ENCODE data around the gene IDE. TPM values are rescaled to one million over a fixed set of nuclear protein-coding genes. Genes with fewer than 3 reads are reported as not detected.
"Not testable (repeated sequence)": the region's sequence is repeated elsewhere in the genome, so short reads cannot be mapped to it uniquely, and the experiment has no call there.

The IDE gene
- total and polyA plus RNA-seq, 7 donors, result 9.2 to 69.3 (median 48.8) TPM

DNA sequence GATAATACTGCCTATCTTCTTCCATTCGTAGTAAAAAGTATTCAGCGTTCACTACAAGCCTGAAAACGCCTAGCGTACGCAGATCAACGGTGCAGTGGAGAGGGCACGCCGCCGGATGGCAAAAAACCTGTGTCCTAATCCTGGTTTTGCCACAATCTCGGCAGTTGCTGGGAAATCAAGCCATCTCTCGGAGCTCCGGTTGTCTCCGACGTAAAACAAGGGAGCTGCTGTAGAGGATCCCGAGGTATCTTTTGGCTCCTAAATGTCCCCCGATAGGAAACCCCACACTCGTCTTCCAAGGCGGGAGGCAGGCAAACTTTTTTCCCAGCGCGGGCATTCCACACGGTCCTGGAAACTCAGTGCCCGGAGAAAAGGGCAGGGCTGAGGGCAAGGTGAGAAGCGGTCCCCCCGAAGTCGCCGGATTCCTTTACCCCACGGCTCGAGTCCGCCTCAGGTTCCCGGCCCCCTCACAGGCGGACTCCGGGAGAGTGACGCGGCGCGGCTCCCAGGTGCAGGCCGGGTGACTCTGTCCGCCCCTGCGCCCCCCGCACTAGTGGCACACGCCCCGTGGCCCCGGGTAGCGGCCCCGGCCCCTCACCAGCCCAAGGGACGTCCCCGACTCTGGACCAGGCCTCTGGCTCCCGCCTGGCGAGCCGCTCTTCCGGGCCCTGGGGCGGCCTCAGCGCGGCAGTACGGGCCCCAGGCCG, 649 bp downstream of the IDE start:
- peak; percentile 39 to 59 for DNase-seq
- no peaks in the 10 kb centered on the region for H3K9me3 ChIP-seq
- peak overlapping the region; percentile 93 for H3K4me3 ChIP-seq
- intact Hi-C loops (cut with DNase I), result loop anchor here in 1 of 2 donors (5.0 kb wide), 1 partner anchor 56 kb away; no protein-coding TSS in a partner anchor
- peaks cover 0 to 10% of the 10 kb centered on the region in 2 donors for H3K36me3 ChIP-seq (ENCODE audit: insufficient read depth in 1 of 2, low read depth in 1 of 2)
- peaks cover 39% of the 10 kb centered on the region for H3K4me1 ChIP-seq
- H3K27ac ChIP-seq, result peak overlapping the region; percentile 96
- WGBS, 3 donors, result 0 to 1% (median 0%) methylated on average over 50 to 56 of the region's 56 CpGs
- no peaks in the 10 kb centered on the region for H3K27me3 ChIP-seq (ENCODE audit: insufficient read depth in 3 of 3, low read length in 2 of 3)
- TF ChIP-seq, protein P1, sequence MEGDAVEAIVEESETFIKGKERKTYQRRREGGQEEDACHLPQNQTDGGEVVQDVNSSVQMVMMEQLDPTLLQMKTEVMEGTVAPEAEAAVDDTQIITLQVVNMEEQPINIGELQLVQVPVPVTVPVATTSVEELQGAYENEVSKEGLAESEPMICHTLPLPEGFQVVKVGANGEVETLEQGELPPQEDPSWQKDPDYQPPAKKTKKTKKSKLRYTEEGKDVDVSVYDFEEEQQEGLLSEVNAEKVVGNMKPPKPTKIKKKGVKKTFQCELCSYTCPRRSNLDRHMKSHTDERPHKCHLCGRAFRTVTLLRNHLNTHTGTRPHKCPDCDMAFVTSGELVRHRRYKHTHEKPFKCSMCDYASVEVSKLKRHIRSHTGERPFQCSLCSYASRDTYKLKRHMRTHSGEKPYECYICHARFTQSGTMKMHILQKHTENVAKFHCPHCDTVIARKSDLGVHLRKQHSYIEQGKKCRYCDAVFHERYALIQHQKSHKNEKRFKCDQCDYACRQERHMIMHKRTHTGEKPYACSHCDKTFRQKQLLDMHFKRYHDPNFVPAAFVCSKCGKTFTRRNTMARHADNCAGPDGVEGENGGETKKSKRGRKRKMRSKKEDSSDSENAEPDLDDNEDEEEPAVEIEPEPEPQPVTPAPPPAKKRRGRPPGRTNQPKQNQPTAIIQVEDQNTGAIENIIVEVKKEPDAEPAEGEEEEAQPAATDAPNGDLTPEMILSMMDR (IDR thresholded peaks at IDR 0.05), result peak; percentile 11
- peak; percentile 26 to 57 (median 54) for ATAC-seq

- DNase-seq, result no peak
- no peaks in the 10 kb centered on the region for H3K9me3 ChIP-seq
- peak overlapping the region; percentile 93 for H3K4me3 ChIP-seq
- peak overlapping the region; percentile 96 for H3K27ac ChIP-seq
- TF ChIP-seq, protein P1 (IDR thresholded peaks at IDR 0.05), result no peak
- H3K27me3 ChIP-seq (ENCODE audit: insufficient read depth in 3 of 3, low read length in 2 of 3), result no peaks in the 10 kb centered on the region
- peaks cover 42% of the 10 kb centered on the region for H3K4me1 ChIP-seq
- intact Hi-C loops (cut with DNase I), result loop anchor here in 1 of 2 donors (5.0 kb wide), 1 partner anchor 55 kb away; no protein-coding TSS in a partner anchor
- peaks cover 0 to 10% of the 10 kb centered on the region in 2 donors for H3K36me3 ChIP-seq (ENCODE audit: insufficient read depth in 1 of 2, low read depth in 1 of 2)
- ATAC-seq, result no peak
- 57 to 68% (median 59%) methylated on average over 8 of the region's 8 CpGs for WGBS, 3 donors
Measured at GRCh38 chr10:92572362-92573090, 1.4 kb downstream of the IDE start.

GRCh38 chr10:92571649-92572048, 2.2 kb downstream of the IDE start:
- 55 to 74% (median 58%) methylated on average over 2 of the region's 2 CpGs for WGBS, 3 donors
- H3K4me3 ChIP-seq, result peak overlapping the region; percentile 93

GRCh38 chr10:92569663-92570062, 4.2 kb downstream of the IDE start:
- Histone ChIP-seq H3K36me3 (ENCODE audit: insufficient read depth in 1 of 2, low read depth in 1 of 2) (peaks cover 0 to 10% of the 10 kb centered on the region in 2 donors), H3K4me1 (peaks cover 37% of the 10 kb centered on the region)
- DNase-seq; H3K9me3 ChIP-seq; H3K27ac ChIP-seq; ATAC-seq; H3K27me3 ChIP-seq (ENCODE audit: insufficient read depth in 3 of 3, low read length in 2 of 3); H3K4me3 ChIP-seq: not testable (repeated sequence)
- 91 to 97% (median 91%) methylated on average over 5 of the region's 5 CpGs for WGBS, 3 donors
- intact Hi-C loops (cut with DNase I), result loop anchor here in 1 of 2 donors (5.0 kb wide), 1 partner anchor 52 kb away; no protein-coding TSS in a partner anchor

More at GRCh38 chr10:92571649-92572048, 2.2 kb downstream of the IDE start:
- no peaks in the 10 kb centered on the region for H3K9me3 ChIP-seq
- H3K27ac ChIP-seq, result no peak overlapping the region
- H3K4me1 ChIP-seq, result peaks cover 42% of the 10 kb centered on the region
- no peak for ATAC-seq
- TF ChIP-seq, protein P1 (IDR thresholded peaks at IDR 0.05), result no peak
- peaks cover 0 to 10% of the 10 kb centered on the region in 2 donors for H3K36me3 ChIP-seq (ENCODE audit: insufficient read depth in 1 of 2, low read depth in 1 of 2)
- no peak for DNase-seq
- no peaks in the 10 kb centered on the region for H3K27me3 ChIP-seq (ENCODE audit: insufficient read depth in 3 of 3, low read length in 2 of 3)
- intact Hi-C loops (cut with DNase I), result loop anchor here in 1 of 2 donors (5.0 kb wide), 1 partner anchor 54 kb away; no protein-coding TSS in a partner anchor

- 62 to 84% (median 66%) methylated on average over 2 of the region's 2 CpGs for WGBS, 3 donors
- DNase-seq, result no peak
- Histone ChIP-seq H3K36me3 (ENCODE audit: insufficient read depth in 1 of 2, low read depth in 1 of 2) (peaks cover 0 to 10% of the 10 kb centered on the region in 2 donors), H3K4me3 (no peak overlapping the region), H3K27me3 (ENCODE audit: insufficient read depth in 3 of 3, low read length in 2 of 3) (no peaks in the 10 kb centered on the region), H3K4me1 (peaks cover 36% of the 10 kb centered on the region), H3K27ac (no peak overlapping the region), H3K9me3 (no peaks in the 10 kb centered on the region)
- TF ChIP-seq, protein P1 (IDR thresholded peaks at IDR 0.05), result no peak
- intact Hi-C loops (cut with DNase I), result no loop called here
- no peak for ATAC-seq
Measured at GRCh38 chr10:92569071-92569470, 4.8 kb downstream of the IDE start.
